Activated B cell treated with CpG ODN at 0.5 μM for 24 hours (primary cell): ENCODE data around the gene HBP1. TPM values are rescaled to one million over a fixed set of nuclear protein-coding genes. Genes with fewer than 3 reads are reported as not detected.
"Not testable (repeated sequence)": the region's sequence is repeated elsewhere in the genome, so short reads cannot be mapped to it uniquely, and the experiment has no call there.

ENCODE experiments used
- ATAC-seq: fragments of 200-7000 bp; cut with Tn5 transposase; one replicate; pipeline ENCODE4 v1.10.0; 2021; ENCODE audit warnings: low read depth, mild to moderate bottlenecking, moderate library complexity
- CTCF ChIA-PET: fragments of 350-600 bp; sonication (Branson Sonifier 250); formaldehyde crosslinking; loops from one replicate; lab custom pipeline; 2021; ENCODE audit warnings: antibody characterized with exemption; lab: Charles Lee
- POLR2A ChIA-PET: fragments of 350-600 bp; sonication (Branson Sonifier 250); formaldehyde crosslinking; loops from one replicate; lab custom pipeline; 2021; ENCODE audit warnings: antibody characterized with exemption; lab: Charles Lee
- DNase-seq: peaks from one replicate; pipeline ENCODE4 v3.0.0; 2022
- H3K27ac Mint-ChIP-seq: one replicate; pipeline ENCODE4 v1.8.0; 2020; ENCODE audit warnings: mixed read lengths
- H3K27me3 Mint-ChIP-seq: one replicate; pipeline ENCODE4 v1.8.0; 2021; ENCODE audit warnings: mixed read lengths
- H3K36me3 Mint-ChIP-seq: one replicate; pipeline ENCODE4 v1.8.0; 2021; ENCODE audit warnings: low read depth, mixed read lengths
- H3K4me1 Mint-ChIP-seq: one replicate; pipeline ENCODE4 v1.8.0; 2021; ENCODE audit warnings: mixed read lengths
- H3K4me3 Mint-ChIP-seq: one replicate; pipeline ENCODE4 v1.8.0; 2020; ENCODE audit warnings: mild to moderate bottlenecking, mixed read lengths
- H3K9me3 Mint-ChIP-seq: one replicate; pipeline ENCODE4 v1.8.0; 2020; ENCODE audit warnings: mixed read lengths
- intact Hi-C: fragments of 100-400 bp; cut with micrococcal nuclease; formaldehyde crosslinking; loops from one replicate; pipeline ENCODE4 v1.15.1; 2024
- total RNA-seq: library from RNA; stranded (reverse); gene quantifications from 2 replicates; pipeline ENCODE4 v1.2.3, GENCODE V29; 2022
- TF ChIP-seq, protein P1 (sequence below): fragments of 200-600 bp; IDR thresholded peaks from one replicate; pipeline ENCODE4 v1.8.0; 2022; ENCODE audit warnings: antibody characterized with exemption, mild to moderate bottlenecking

The HBP1 gene
- total RNA-seq, 1 donor from 2014 or later: 59.9 TPM

DNA sequence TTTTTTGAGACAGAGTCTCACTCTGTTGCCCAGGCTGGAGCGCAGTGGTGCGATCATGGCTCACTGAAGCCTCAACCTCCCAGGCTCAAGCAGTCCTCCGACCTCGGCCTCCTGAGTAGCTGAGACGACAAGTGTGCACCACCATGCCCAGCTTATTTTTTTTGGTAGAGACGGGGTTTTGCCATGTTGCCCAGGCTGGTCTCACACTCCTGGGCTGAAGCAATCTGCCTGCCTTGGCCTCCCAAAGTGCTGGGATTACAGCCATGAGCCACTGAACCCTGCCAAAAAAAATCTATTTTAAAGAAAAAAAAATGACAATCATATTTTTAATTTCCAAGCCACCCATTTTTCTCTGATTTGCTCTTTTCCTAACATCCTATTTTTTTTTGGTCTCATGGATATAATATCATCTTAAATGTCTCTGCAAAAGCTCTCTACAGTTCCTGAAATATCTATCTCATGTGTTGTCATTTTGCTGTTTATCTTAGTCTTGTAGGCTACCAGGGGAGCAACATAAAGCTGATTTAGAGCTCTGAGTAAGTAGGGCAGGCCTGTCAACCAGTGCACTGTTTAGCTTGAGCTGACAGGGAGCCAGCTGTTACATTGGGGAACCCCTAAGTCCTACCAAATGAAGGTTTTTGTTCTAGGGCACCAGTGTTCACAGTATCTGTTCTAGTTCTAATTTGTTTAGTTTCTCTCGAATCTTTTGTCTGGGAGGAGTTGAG is 29.9 kb upstream of the HBP1 start:
- H3K4me1 Mint-ChIP-seq: no peaks in the 10 kb centered on the region
- H3K36me3 Mint-ChIP-seq: no peaks in the 10 kb centered on the region
- ChIA-PET CTCF (interaction anchor here (1.1 kb wide), 1 partner anchor 9 kb away, joined by 5 read pairs; no protein-coding TSS in a partner anchor), POLR2A (interaction anchor here (0.6 kb wide), 1 partner anchor 26 kb away, joined by 3 read pairs; no protein-coding TSS in a partner anchor)
- no peak overlapping the region for H3K27ac Mint-ChIP-seq
- ATAC-seq (no peak), DNase-seq (no peak)
- H3K27me3 Mint-ChIP-seq: no peaks in the 10 kb centered on the region
- intact Hi-C loops: no loop called here
- no peak overlapping the region for H3K4me3 Mint-ChIP-seq
- H3K9me3 Mint-ChIP-seq: no peaks in the 10 kb centered on the region
- TF ChIP-seq, protein P1, sequence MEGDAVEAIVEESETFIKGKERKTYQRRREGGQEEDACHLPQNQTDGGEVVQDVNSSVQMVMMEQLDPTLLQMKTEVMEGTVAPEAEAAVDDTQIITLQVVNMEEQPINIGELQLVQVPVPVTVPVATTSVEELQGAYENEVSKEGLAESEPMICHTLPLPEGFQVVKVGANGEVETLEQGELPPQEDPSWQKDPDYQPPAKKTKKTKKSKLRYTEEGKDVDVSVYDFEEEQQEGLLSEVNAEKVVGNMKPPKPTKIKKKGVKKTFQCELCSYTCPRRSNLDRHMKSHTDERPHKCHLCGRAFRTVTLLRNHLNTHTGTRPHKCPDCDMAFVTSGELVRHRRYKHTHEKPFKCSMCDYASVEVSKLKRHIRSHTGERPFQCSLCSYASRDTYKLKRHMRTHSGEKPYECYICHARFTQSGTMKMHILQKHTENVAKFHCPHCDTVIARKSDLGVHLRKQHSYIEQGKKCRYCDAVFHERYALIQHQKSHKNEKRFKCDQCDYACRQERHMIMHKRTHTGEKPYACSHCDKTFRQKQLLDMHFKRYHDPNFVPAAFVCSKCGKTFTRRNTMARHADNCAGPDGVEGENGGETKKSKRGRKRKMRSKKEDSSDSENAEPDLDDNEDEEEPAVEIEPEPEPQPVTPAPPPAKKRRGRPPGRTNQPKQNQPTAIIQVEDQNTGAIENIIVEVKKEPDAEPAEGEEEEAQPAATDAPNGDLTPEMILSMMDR: no peak

DNA sequence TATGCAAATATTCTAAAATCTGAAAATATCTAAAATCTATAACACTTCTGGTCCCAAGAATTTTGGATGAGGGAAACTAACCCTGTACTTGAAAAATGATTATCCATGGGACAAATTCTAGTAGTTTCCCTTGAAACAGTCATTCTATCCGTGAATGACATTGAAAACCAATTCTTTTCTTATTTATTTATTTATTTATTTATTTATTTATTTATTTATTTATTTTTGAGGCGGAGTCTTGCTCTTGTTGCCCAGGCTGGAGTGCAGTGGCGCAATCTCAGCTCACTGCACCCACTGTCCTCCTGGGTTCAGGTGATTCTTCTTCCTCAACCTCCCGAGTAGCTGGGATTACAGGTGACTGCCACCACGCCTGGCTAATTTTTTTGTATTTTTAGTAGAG is 24.9 kb upstream of the HBP1 start:
- ATAC-seq, H3K27me3 Mint-ChIP-seq, CTCF ChIA-PET, intact Hi-C loops, H3K4me1 Mint-ChIP-seq, DNase-seq, H3K27ac Mint-ChIP-seq, H3K9me3 Mint-ChIP-seq, H3K4me3 Mint-ChIP-seq, H3K36me3 Mint-ChIP-seq: not testable (repeated sequence)
- POLR2A ChIA-PET: interaction anchor here (0.7 kb wide), 1 partner anchor 15 kb away, joined by 8 read pairs; no protein-coding TSS in a partner anchor

DNA sequence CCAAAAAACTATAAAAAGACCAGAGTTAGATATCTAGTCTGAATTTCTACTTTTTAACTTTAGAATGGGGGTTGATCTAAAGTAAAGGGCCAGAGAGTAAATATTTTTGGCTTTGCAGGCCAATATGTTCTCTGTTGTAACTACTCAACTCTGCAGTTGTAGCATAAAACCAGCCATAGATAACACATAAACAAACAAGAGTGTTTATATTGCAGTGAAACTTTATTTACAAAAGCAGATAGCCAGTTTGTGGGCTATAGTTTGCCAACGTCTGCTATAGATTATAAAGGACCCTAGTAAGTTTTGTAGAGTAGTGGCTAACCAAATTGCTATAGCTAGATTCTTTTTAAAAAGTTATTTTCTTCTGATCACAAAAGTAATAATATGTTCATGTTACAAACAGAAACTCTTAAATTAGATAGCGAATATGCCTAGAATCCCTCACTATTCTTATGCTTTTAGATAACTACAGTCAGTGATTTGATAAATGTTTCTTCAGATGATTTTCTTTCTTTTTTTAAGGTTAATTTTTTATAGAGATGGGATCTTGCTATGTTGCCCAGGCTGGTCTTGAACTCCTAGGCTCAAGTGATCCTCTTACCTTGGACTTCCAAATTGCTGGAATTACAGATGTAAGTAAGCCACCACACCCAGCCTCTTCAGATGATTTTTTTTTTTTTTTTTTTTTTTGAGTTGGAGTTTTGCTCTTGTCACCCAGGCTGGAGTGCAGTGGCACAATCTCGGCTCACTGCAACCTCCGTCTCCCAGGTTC is 23.6 kb upstream of the HBP1 start:
- Mint-ChIP-seq H3K27ac (no peak overlapping the region), H3K36me3 (no peaks in the 10 kb centered on the region), H3K4me1 (peaks cover 8% of the 10 kb centered on the region), H3K4me3 (no peak overlapping the region), H3K9me3 (no peaks in the 10 kb centered on the region), H3K27me3 (no peaks in the 10 kb centered on the region)
- POLR2A ChIA-PET: no interaction called here
- no peak for DNase-seq
- CTCF ChIA-PET: no interaction called here
- ATAC-seq: no peak
- TF ChIP-seq, protein P1: no peak
- intact Hi-C loops: loop anchor here (5.0 kb wide), 1 partner anchor 317 kb away; no protein-coding TSS in a partner anchor

DNA sequence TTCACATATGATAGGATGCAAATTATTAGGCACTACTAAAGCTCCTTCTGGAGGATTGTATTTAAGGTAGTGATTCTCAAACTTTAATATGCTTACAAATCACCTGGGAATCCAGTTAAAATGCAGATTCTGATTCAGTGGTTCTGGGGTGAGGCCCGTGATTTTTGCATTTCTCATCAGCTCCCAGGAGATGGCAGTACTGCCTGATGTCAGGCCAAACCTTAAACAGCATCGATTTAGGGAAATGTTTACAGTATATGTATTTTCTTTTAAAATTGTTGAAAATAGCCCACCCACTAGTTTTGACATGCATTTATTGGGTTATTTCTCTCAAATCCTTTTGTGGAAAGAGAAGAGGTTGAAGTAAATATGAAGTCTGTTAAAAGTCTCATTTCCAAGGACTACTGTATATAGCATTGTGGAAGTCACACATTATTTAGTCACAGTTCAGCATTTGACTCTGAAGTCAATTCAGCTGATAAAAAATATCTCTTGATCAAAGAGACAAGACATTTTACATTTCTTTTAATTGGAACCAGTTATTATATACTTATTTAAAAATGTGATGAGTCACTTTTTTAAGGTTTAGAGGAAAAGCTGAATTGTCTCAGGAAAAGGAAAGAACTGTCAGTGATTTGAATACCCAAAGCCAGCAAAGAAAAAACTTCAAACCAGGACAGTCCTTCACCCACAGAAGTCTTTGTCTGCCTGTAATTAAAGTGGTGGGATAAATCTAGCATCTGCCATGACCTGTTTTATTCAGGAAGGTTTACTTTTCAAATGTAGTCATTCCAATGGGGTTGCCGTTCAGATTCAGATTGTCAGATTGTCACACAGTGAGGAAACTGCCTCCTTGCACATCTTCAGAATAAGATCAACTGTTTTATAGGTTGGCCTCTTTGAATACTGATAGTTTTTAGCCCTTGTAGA is 21.1 kb upstream of the HBP1 start:
- intact Hi-C loops: loop anchor here (1.0 to 5.0 kb wide), 5 partner anchors 21 to 727 kb away; no protein-coding TSS in a partner anchor
- ATAC-seq: peak; percentile 68
- DNase-seq: no peak
- ChIA-PET CTCF (interaction anchor here (0.6 to 7.5 kb wide), 23 partner anchors 9 to 727 kb away, joined by 3 to 166 read pairs (median 5); partner anchors contain the start of gene HBP1), POLR2A (interaction anchor here (0.6 to 6.5 kb wide), 3 partner anchors 16 to 284 kb away, joined by 3 to 32 read pairs (median 17); partner anchors contain the start of gene HBP1)
- H3K27me3 Mint-ChIP-seq: no peaks in the 10 kb centered on the region
- H3K9me3 Mint-ChIP-seq: no peaks in the 10 kb centered on the region
- peaks cover 10% of the 10 kb centered on the region for H3K4me1 Mint-ChIP-seq
- no peak overlapping the region for H3K4me3 Mint-ChIP-seq
- no peak overlapping the region for H3K27ac Mint-ChIP-seq
- no peaks in the 10 kb centered on the region for H3K36me3 Mint-ChIP-seq
- TF ChIP-seq, protein P1: no peak

DNA sequence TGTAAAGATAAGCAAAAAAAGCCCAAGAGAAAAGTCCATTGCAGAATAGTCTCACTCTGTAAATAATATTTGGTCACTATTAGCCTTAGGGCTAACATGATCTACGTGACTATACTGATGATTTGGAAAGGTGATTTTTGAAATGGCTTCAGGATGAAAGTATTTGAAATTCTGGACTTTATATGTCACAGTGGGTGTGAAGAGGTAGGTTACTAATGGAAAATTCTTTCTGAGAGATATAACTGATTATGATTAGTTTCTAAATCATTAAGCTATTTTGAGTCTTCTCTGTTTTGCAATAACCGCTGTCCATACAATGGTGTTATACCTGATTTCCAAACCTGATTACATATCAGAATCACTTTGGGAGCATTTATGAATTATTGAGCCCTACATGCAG is 20.1 kb upstream of the HBP1 start:
- POLR2A ChIA-PET: interaction anchor here (6.5 kb wide), 1 partner anchor 20 kb away, joined by 32 read pairs; the partner anchor contains the start of gene HBP1
- Mint-ChIP-seq H3K4me3 (no peak overlapping the region), H3K9me3 (no peaks in the 10 kb centered on the region), H3K27ac (no peak overlapping the region), H3K4me1 (peaks cover 10% of the 10 kb centered on the region), H3K36me3 (no peaks in the 10 kb centered on the region), H3K27me3 (no peaks in the 10 kb centered on the region)
- intact Hi-C loops: loop anchor here (5.0 kb wide), 1 partner anchor 314 kb away; no protein-coding TSS in a partner anchor
- TF ChIP-seq, protein P1: no peak
- no peak for ATAC-seq
- no peak for DNase-seq
- CTCF ChIA-PET: interaction anchor here (0.6 to 7.5 kb wide), 16 partner anchors 8 to 720 kb away, joined by 3 to 166 read pairs (median 6); partner anchors contain the start of gene HBP1
